ENCODE results near the gene HAGH.

The HAGH gene

GRCh38 chr16:1786242-1787055, 40.2 kb downstream of the HAGH start:
- DNase-seq = no peak

- peak in 1 of 5 experiments; percentile 3 for DNase-seq
Measured at GRCh38 chr16:1785846-1786170, 40.8 kb downstream of the HAGH start.

- no peak for DNase-seq
Measured at GRCh38 chr16:1784977-1785845, 41.4 kb downstream of the HAGH start.

- DNase-seq = peak; percentile 94 to 100 (median 98)
Measured at GRCh38 chr16:1782408-1783264, 44.0 kb downstream of the HAGH start, which contains the start of the genes NUBP2 and SPSB3. Gene NUBP2 (plus strand): TSS chr16:1782960. CDS start chr16:1783021, 61 bp downstream. Gene SPSB3 (minus strand): TSS chr16:1782571. CDS start chr16:1781483, 1,088 bp downstream.

GRCh38 chr16:1781758-1782407, 44.7 kb downstream of the HAGH start:
- peak in 2 of 5 experiments; percentile 20 to 50 for DNase-seq

- DNase-seq = no peak
Measured at GRCh38 chr16:1781254-1781653, 45.4 kb downstream of the HAGH start.

GRCh38 chr16:1780677-1781072, 46.0 kb downstream of the HAGH start:
- DNase-seq = no peak

GRCh38 chr16:1779741-1780676, 46.6 kb downstream of the HAGH start:
- DNase-seq = no peak

- no peak for DNase-seq
Measured at GRCh38 chr16:1779234-1779701, 47.4 kb downstream of the HAGH start.

GRCh38 chr16:1778200-1779179, 48.1 kb downstream of the HAGH start:
- no peak for DNase-seq

GRCh38 chr16:1777375-1778199, 49.0 kb downstream of the HAGH start:
- DNase-seq = no peak

GRCh38 chr16:1776991-1777374, 49.6 kb downstream of the HAGH start:
- no peak for DNase-seq

- DNase-seq = no peak
Measured at GRCh38 chr16:1776672-1776955, 50.0 kb downstream of the HAGH start.

- no peak for DNase-seq
Measured at GRCh38 chr16:1775846-1776671, 50.6 kb downstream of the HAGH start.

GRCh38 chr16:1775006-1775845, 51.4 kb downstream of the HAGH start:
- no peak for DNase-seq

- no peak for DNase-seq
Measured at GRCh38 chr16:1774448-1774780, 52.2 kb downstream of the HAGH start.
